A549 (cell line): ENCODE results near the gene GPR139.

ENCODE experiments used
- CBX2 ChIP-seq: fragments of 200-600 bp; sonication (generic); IDR thresholded peaks from 2 replicates; pipeline ENCODE4 v1.6.1; 2016; ENCODE audit warnings: low read depth, mild to moderate bottlenecking, borderline replicate concordance
- ESRRA ChIP-seq: fragments of 150-350 bp; IDR thresholded peaks from 2 replicates; pipeline ENCODE4 v1.6.1; 2014; ENCODE audit warnings: mild to moderate bottlenecking, low read length, borderline replicate concordance
- MAZ ChIP-seq: fragments of 150-350 bp; IDR thresholded peaks from 2 replicates; pipeline ENCODE4 v1.6.1; 2014; ENCODE audit warnings: antibody characterized with exemption, low read depth, low read length, borderline replicate concordance
- MYC ChIP-seq: IDR thresholded peaks from 2 replicates; pipeline ENCODE4 v1.6.1; 2012; ENCODE audit warnings: mild to moderate bottlenecking, inconsistent platforms, low read length, improper control_type of control experiment, borderline replicate concordance
- POLR2A ChIP-seq: IDR thresholded peaks from 2 replicates; pipeline ENCODE4 v1.6.1; 2012; ENCODE audit warnings: mild to moderate bottlenecking, low read length
- RFX5 ChIP-seq: fragments of 450-650 bp; IDR thresholded peaks from 2 replicates; pipeline ENCODE4 v1.7.1; 2014; ENCODE audit warnings: antibody characterized with exemption, mild to moderate bottlenecking, moderate library complexity
- SMC3 ChIP-seq: fragments of >200 bp; sonication (Bioruptor Twin); formaldehyde crosslinking; IDR thresholded peaks from 3 replicates; pipeline ENCODE4 v1.6.1; 2018; ENCODE audit warnings: inconsistent platforms
- SREBF2 ChIP-seq: fragments of 450-650 bp; IDR thresholded peaks from 2 replicates; pipeline ENCODE4 v1.6.1; 2014; ENCODE audit warnings: mild to moderate bottlenecking, moderate library complexity
- TFCP2L1 ChIP-seq: fragments of 250-450 bp; sonication (Bioruptor Pico); IDR thresholded peaks from 2 replicates; pipeline ENCODE4 v1.5.0; 2021; ENCODE audit warnings: mild to moderate bottlenecking
- TF ChIP-seq, protein P1 (sequence below): fragments of >200 bp; sonication (Bioruptor Twin); formaldehyde crosslinking; IDR thresholded peaks from 3 replicates; pipeline ENCODE4 v1.6.1; 2016
- TF ChIP-seq, protein P2 (sequence below): fragments of >200 bp; sonication (Bioruptor Twin); formaldehyde crosslinking; IDR thresholded peaks from 3 replicates; pipeline ENCODE4 v1.5.1; 2016
- TF ChIP-seq, protein P3 (sequence below): fragments of 200-600 bp; sonication (generic); IDR thresholded peaks from 2 replicates; pipeline ENCODE4 v1.6.1; 2016; ENCODE audit warnings: antibody characterized with exemption, mild to moderate bottlenecking, moderate library complexity
- TF ChIP-seq, protein P4 (sequence below): IDR thresholded peaks from 2 replicates; pipeline ENCODE4 v1.6.1; 2012

DNA sequence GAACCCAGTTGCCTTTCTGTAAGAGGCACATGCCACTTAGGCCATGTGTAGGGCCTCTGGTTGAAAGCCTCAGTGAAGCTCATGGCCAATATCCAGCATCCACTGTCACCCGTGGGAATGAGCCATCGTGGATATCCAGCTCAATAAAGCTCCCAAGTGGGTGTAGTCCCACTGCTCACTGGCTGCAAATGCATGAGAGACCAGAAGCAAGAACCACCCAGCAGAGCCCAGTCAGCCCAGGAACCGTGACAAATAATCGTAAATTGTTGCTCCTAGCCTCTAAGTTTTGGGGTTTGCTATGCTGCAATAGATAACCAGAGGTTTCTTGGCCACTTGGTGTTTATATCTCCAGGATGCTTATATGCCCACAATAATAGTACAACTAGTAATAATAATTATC is 33.7 kb downstream of the GPR139 start:
- TF ChIP-seq, protein P1, sequence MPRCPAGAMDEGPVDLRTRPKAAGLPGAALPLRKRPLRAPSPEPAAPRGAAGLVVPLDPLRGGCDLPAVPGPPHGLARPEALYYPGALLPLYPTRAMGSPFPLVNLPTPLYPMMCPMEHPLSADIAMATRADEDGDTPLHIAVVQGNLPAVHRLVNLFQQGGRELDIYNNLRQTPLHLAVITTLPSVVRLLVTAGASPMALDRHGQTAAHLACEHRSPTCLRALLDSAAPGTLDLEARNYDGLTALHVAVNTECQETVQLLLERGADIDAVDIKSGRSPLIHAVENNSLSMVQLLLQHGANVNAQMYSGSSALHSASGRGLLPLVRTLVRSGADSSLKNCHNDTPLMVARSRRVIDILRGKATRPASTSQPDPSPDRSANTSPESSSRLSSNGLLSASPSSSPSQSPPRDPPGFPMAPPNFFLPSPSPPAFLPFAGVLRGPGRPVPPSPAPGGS = no peak
- TF ChIP-seq POLR2A (no peak), MYC (no peak), TFCP2L1 (CRISPR knock-in tag) (no peak), MAZ (no peak), RFX5 (no peak), ESRRA (no peak), SMC3 (no peak), SREBF2 (no peak), CBX2 (no peak)
- TF ChIP-seq, protein P2, sequence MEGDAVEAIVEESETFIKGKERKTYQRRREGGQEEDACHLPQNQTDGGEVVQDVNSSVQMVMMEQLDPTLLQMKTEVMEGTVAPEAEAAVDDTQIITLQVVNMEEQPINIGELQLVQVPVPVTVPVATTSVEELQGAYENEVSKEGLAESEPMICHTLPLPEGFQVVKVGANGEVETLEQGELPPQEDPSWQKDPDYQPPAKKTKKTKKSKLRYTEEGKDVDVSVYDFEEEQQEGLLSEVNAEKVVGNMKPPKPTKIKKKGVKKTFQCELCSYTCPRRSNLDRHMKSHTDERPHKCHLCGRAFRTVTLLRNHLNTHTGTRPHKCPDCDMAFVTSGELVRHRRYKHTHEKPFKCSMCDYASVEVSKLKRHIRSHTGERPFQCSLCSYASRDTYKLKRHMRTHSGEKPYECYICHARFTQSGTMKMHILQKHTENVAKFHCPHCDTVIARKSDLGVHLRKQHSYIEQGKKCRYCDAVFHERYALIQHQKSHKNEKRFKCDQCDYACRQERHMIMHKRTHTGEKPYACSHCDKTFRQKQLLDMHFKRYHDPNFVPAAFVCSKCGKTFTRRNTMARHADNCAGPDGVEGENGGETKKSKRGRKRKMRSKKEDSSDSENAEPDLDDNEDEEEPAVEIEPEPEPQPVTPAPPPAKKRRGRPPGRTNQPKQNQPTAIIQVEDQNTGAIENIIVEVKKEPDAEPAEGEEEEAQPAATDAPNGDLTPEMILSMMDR = no peak
- TF ChIP-seq, protein P3, sequence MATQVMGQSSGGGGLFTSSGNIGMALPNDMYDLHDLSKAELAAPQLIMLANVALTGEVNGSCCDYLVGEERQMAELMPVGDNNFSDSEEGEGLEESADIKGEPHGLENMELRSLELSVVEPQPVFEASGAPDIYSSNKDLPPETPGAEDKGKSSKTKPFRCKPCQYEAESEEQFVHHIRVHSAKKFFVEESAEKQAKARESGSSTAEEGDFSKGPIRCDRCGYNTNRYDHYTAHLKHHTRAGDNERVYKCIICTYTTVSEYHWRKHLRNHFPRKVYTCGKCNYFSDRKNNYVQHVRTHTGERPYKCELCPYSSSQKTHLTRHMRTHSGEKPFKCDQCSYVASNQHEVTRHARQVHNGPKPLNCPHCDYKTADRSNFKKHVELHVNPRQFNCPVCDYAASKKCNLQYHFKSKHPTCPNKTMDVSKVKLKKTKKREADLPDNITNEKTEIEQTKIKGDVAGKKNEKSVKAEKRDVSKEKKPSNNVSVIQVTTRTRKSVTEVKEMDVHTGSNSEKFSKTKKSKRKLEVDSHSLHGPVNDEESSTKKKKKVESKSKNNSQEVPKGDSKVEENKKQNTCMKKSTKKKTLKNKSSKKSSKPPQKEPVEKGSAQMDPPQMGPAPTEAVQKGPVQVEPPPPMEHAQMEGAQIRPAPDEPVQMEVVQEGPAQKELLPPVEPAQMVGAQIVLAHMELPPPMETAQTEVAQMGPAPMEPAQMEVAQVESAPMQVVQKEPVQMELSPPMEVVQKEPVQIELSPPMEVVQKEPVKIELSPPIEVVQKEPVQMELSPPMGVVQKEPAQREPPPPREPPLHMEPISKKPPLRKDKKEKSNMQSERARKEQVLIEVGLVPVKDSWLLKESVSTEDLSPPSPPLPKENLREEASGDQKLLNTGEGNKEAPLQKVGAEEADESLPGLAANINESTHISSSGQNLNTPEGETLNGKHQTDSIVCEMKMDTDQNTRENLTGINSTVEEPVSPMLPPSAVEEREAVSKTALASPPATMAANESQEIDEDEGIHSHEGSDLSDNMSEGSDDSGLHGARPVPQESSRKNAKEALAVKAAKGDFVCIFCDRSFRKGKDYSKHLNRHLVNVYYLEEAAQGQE = no peak
- TF ChIP-seq, protein P4, sequence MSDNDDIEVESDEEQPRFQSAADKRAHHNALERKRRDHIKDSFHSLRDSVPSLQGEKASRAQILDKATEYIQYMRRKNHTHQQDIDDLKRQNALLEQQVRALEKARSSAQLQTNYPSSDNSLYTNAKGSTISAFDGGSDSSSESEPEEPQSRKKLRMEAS = no peak
